ENCODE results near the gene IRX4. TPM values are rescaled to one million over a fixed set of nuclear protein-coding genes. Genes with fewer than 3 reads are reported as not detected.

The IRX4 gene
- total and polyA plus RNA-seq, 9 of the 15 experiments (the other 6 are each of a cell fraction or from before 2014, with no cell fraction given), result not detected

DNA sequence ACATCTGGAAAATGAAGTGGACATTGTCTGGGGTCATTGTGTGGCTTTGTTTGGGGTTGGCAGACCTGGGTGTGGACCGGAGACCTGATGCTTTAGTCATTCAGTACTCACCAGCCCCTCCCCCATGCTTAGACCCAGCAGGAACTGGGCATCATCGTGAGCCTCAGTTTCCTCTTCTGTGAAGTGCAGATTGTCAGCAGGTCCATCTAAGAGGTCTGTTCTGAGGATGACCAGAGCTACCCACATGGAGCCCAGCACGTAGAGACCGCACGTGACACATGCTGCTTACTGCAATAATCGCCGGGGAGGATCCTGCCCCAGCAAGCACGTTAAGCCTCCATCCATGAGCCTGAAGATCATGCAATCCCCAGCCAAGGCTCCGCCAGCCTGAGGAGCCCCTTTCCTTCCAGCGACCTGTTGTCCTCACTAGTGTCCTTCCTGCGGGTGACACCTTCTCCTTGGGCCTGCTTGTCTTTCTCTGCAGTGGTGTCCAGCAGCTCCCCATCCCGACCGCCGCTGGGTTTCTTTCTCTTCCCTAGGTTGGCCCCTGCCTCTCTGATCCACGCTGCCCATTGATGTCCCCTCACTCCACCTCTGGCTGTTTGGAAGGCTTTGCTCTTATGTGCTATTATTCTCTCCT lies 26.7 kb upstream of the IRX4 start:
- intact Hi-C loops (cut with micrococcal nuclease), result no loop called here
- Histone ChIP-seq H3K36me3 (ENCODE audit: control insufficient read depth, insufficient read depth, low read length) (no peaks in the 10 kb centered on the region), H3K9me1 (ENCODE audit: control insufficient read depth, insufficient read depth, low read length) (no peaks in the 10 kb centered on the region), H3K9ac (ENCODE audit: insufficient read depth in 1 of 2, low read depth in 2 of 2, low read length in 2 of 2) (no peak overlapping the region), H3K27me3 (ENCODE audit: control insufficient read depth in 2 of 2, insufficient read depth in 2 of 2, low read length in 2 of 2) (peaks cover 47 to 65% of the 10 kb centered on the region in 2 experiments; a peak in 4 of 5 replicates), H3K79me2 (ENCODE audit: control insufficient read depth, insufficient read depth, low read length) (no peaks in the 10 kb centered on the region), H4K20me1 (replicated peaks; ENCODE audit: control insufficient read depth, insufficient read depth, low read length) (peaks cover 7% of the 10 kb centered on the region; the same call in 1 of the 2 replicates), H2AFZ (ENCODE audit: low read depth, low read length) (no peak overlapping the region), H3K27ac (ENCODE audit: extremely low read depth, low read depth, low read length) (no peak overlapping the region), H3K9me3 (replicated peaks; ENCODE audit: control insufficient read depth, insufficient read depth, low read depth, low read length) (no peaks in the 10 kb centered on the region), H3K4me3 (no peak overlapping the region), H3K4me1 (replicated peaks in 1 of 2; ENCODE audit: control insufficient read depth in 2 of 2, insufficient read depth in 2 of 2, low read length in 2 of 2) (no peaks in the 10 kb centered on the region), H3K4me2 (ENCODE audit: insufficient read depth, low read length) (no peak overlapping the region)
- ChIA-PET CTCF (ENCODE audit: low intra/inter-chr PET ratio) (no interaction called here), POLR2A (interaction anchor here (0.9 kb wide), 1 partner anchor 11 kb away, joined by 3 read pairs; no protein-coding TSS in a partner anchor)
- BruUV-seq (replicated peaks), result no TSS peak
- in situ Hi-C loops (cut with MboI), result no loop called here
- ATAC-seq (no peak), DNase-seq (ENCODE audit: extremely low read depth in 1 of 4, low spot score in 3 of 4) (no peak), FAIRE-seq (no peak)
- under 1% methylated on average over 12 of the region's 15 CpGs for WGBS (ENCODE audit: insufficient coverage, low coverage, missing lambda C conversion rate)
- TF ChIP-seq, protein P1, sequence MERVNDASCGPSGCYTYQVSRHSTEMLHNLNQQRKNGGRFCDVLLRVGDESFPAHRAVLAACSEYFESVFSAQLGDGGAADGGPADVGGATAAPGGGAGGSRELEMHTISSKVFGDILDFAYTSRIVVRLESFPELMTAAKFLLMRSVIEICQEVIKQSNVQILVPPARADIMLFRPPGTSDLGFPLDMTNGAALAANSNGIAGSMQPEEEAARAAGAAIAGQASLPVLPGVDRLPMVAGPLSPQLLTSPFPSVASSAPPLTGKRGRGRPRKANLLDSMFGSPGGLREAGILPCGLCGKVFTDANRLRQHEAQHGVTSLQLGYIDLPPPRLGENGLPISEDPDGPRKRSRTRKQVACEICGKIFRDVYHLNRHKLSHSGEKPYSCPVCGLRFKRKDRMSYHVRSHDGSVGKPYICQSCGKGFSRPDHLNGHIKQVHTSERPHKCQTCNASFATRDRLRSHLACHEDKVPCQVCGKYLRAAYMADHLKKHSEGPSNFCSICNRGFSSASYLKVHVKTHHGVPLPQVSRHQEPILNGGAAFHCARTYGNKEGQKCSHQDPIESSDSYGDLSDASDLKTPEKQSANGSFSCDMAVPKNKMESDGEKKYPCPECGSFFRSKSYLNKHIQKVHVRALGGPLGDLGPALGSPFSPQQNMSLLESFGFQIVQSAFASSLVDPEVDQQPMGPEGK (CRISPR knock-in tag; IDR thresholded peaks at IDR 0.05; ENCODE audit: borderline replicate concordance), result no peak
- TF ChIP-seq WHSC1 (IDR thresholded peaks at IDR 0.05; ENCODE audit: low read length) (no peak), SNIP1 (IDR thresholded peaks at IDR 0.05; ENCODE audit: low read depth) (no peak), CBX2 (IDR thresholded peaks at IDR 0.05; ENCODE audit: insufficient read depth, low read length, poor library complexity, severe bottlenecking) (no peak), RBFOX2 (IDR thresholded peaks at IDR 0.05; ENCODE audit: low read depth, low read length) (no peak), NR2F6 (CRISPR knock-in tag; IDR thresholded peaks at IDR 0.05) (no peak), PHB (CRISPR knock-in tag; IDR thresholded peaks at IDR 0.05) (no peak), SMAD4 (CRISPR knock-in tag; conservative IDR thresholded peaks at IDR 0.05) (no peak), PRPF4 (IDR thresholded peaks at IDR 0.05; ENCODE audit: insufficient read depth, low read depth, low read length, poor library complexity, severe bottlenecking) (no peak)
- TF ChIP-seq, protein P2, sequence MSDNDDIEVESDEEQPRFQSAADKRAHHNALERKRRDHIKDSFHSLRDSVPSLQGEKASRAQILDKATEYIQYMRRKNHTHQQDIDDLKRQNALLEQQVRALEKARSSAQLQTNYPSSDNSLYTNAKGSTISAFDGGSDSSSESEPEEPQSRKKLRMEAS (CRISPR knock-in tag; IDR thresholded peaks at IDR 0.05), result no peak

Measured in K562 (cell line).